B cell (primary cell): ENCODE data around the gene ZFPM1. TPM values are rescaled to one million over a fixed set of nuclear protein-coding genes. Genes with fewer than 3 reads are reported as not detected.

Source experiments
- ATAC-seq: fragments of 200-7000 bp; cut with Tn5 transposase; one replicate; pipeline ENCODE4 v1.10.0; 2021; ENCODE audit warnings: low read depth, mild to moderate bottlenecking, moderate number of reproducible peaks, moderate library complexity
- CTCF ChIA-PET: fragments of 350-600 bp; sonication (Branson Sonifier 250); formaldehyde crosslinking; loops from one replicate; lab custom pipeline; 2021; ENCODE audit warnings: antibody characterized with exemption, inconsistent platforms; lab: Charles Lee
- POLR2A ChIA-PET: fragments of 350-600 bp; sonication (Branson Sonifier 250); formaldehyde crosslinking; loops from one replicate; lab custom pipeline; 2021; ENCODE audit warnings: antibody characterized with exemption; lab: Charles Lee
- DNase-seq: peaks from one replicate; pipeline ENCODE4 v3.0.0; 2013
- H2AFZ ChIP-seq: 2 replicates; pipeline ENCODE4 v1.6.1; 2012; ENCODE audit warnings: mild to moderate bottlenecking, low read depth, low read length; ENCODE audit not compliant: insufficient read depth, poor library complexity, severe bottlenecking
- H3K27ac ChIP-seq, 2 donors: 1 replicate in 1 of 2; 2 replicates in 1 of 2; pipeline ENCODE4 v1.5.1; 2012 to 2013; ENCODE audit warnings: low read length in 2 of 2, mild to moderate bottlenecking in 2 of 2, moderate library complexity in 1 of 2
- H3K27me3 ChIP-seq, 4 experiments: fragments of 200-600 bp in 1 of 4; sonication (generic) in 1 of 4; replicated peaks in 1 of 4; 1 replicate in 2 of 4; 2 replicates in 2 of 4; pipeline versions ENCODE4 v1.6.1 to v1.7.0; 2013 to 2016; ENCODE audit warnings: low read length in 3 of 4, mild to moderate bottlenecking in 2 of 4, mixed read lengths in 1 of 4, moderate library complexity in 1 of 4; ENCODE audit not compliant: insufficient read depth in 4 of 4, control insufficient read depth in 3 of 4; ENCODE audit errors: control extremely low read depth in 1 of 4
- H3K36me3 ChIP-seq, 2 experiments: replicated peaks in 1 of 2; 1 replicate in 1 of 2; 2 replicates in 1 of 2; pipeline versions ENCODE4 v1.6.1 to v1.7.1; 2013; ENCODE audit warnings: low read length in 1 of 2; ENCODE audit not compliant: insufficient read depth in 2 of 2, control insufficient read depth in 1 of 2; ENCODE audit errors: control extremely low read depth in 1 of 2, extremely low read depth in 1 of 2
- H3K4me1 ChIP-seq, 2 donors: fragments of 200-600 bp in 1 of 2; sonication (generic) in 1 of 2; 1 replicate in 1 of 2; 2 replicates in 1 of 2; pipeline versions ENCODE4 v1.5.1 to v1.6.1; 2013 to 2017; ENCODE audit warnings: low read length in 2 of 2; ENCODE audit not compliant: control insufficient read depth in 2 of 2, insufficient read depth in 2 of 2
- H3K4me2 ChIP-seq: replicated peaks from 2 replicates; pipeline ENCODE3; 2012; ENCODE audit warnings: mild to moderate bottlenecking, low read depth, low read length; ENCODE audit not compliant: poor library complexity, severe bottlenecking
- H3K4me3 ChIP-seq, 5 experiments: fragments of 200-600 bp in 1 of 5; sonication (generic) in 1 of 5; 1 replicate in 3 of 5; 2 replicates in 2 of 5; pipeline versions ENCODE4 v1.5.1 to v1.7.0; 2011 to 2016; ENCODE audit warnings: low read length in 4 of 5, mild to moderate bottlenecking in 4 of 5, low read depth in 2 of 5, control low read depth in 1 of 5, moderate library complexity in 1 of 5; ENCODE audit not compliant: insufficient read depth in 1 of 5; ENCODE audit errors: control extremely low read depth in 1 of 5, extremely low read depth in 1 of 5
- H3K79me2 ChIP-seq: fragments of 200-600 bp; sonication (generic); one replicate; pipeline ENCODE4 v1.6.0; 2016; ENCODE audit warnings: low read length; ENCODE audit not compliant: control insufficient read depth, insufficient read depth
- H3K9ac ChIP-seq: fragments of 200-600 bp; sonication (generic); 2 replicates; pipeline ENCODE4 v1.6.1; 2017; ENCODE audit warnings: mild to moderate bottlenecking, low read length, moderate library complexity
- H3K9me3 ChIP-seq, 3 donors: one replicate each; pipeline versions ENCODE4 v1.6.1 to v1.7.1; 2013; ENCODE audit warnings: low read length in 2 of 3; ENCODE audit not compliant: control insufficient read depth in 2 of 3, insufficient read depth in 1 of 3; ENCODE audit errors: control extremely low read depth in 1 of 3
- H4K20me1 ChIP-seq: 2 replicates; pipeline ENCODE4 v1.6.0; 2012; ENCODE audit warnings: mild to moderate bottlenecking, low read length; ENCODE audit not compliant: insufficient read depth, control insufficient read depth, poor library complexity, severe bottlenecking
- H3K27ac Mint-ChIP-seq: one replicate; pipeline ENCODE4 v1.8.0; 2021; ENCODE audit warnings: mixed read lengths
- H3K27me3 Mint-ChIP-seq: one replicate; pipeline ENCODE4 v1.8.0; 2021; ENCODE audit warnings: mixed read lengths
- H3K4me1 Mint-ChIP-seq: one replicate; pipeline ENCODE4 v1.8.0; 2021; ENCODE audit warnings: mixed read lengths
- H3K4me3 Mint-ChIP-seq: one replicate; pipeline ENCODE4 v1.8.0; 2021; ENCODE audit warnings: mixed read lengths
- H3K9me3 Mint-ChIP-seq: one replicate; pipeline ENCODE4 v1.8.0; 2022; ENCODE audit warnings: mixed read lengths; ENCODE audit not compliant: insufficient read depth
- CTCF ChIP-seq: fragments of 200-600 bp; IDR thresholded peaks from one replicate; pipeline ENCODE4 v1.8.0; 2022; ENCODE audit warnings: antibody characterized with exemption, mild to moderate bottlenecking
- EZH2 ChIP-seq: IDR thresholded peaks from 2 replicates; pipeline ENCODE4 v1.6.1; 2012; ENCODE audit warnings: borderline replicate concordance, low read depth, mild to moderate bottlenecking, moderate library complexity, low read length; ENCODE audit not compliant: insufficient read depth, poor library complexity, severe bottlenecking
- WGBS: methylation state at CpG from one replicate; pipeline ENCODE4 v1.1.5; 2013; ENCODE audit warnings: missing lambda C conversion rate; ENCODE audit not compliant: insufficient coverage; 5-methylcytosine and 5-hydroxymethylcytosine counted together
- intact Hi-C: fragments of 100-400 bp; cut with micrococcal nuclease; formaldehyde crosslinking; loops from one replicate; pipeline ENCODE4 v1.10.0; 2022
- polyA plus RNA-seq: library from polyadenylated mRNA; depleted of rRNA; stranded (reverse); fragments of >200 nt; gene quantifications from 2 replicates; pipeline ENCODE4 v1.2.3, GENCODE V29; 2012
- total RNA-seq, 2 donors: library from RNA; stranded (reverse); fragments of 120-200 nt in 1 of 2; gene quantifications; 1 replicate in 1 of 2; 2 replicates in 1 of 2; pipeline versions ENCODE4 v1.2.3 to v1.2.4, GENCODE V29; 2013 to 2022

Gene ZFPM1
- total and polyA plus RNA-seq, 2 donors (not counting 1 experiment from before 2014, with no cell fraction given), result 4.3 to 34.6 TPM

- H3K9ac ChIP-seq, result peak within 1 kb of the TSS; percentile 81
- CTCF ChIA-PET, result interaction anchor here (0.6 to 2.4 kb wide), 12 partner anchors 7 to 1294 kb away, joined by 3 to 9 read pairs (median 4); partner anchors contain the start of genes IL17C and KLHDC4
- H3K9me3 Mint-ChIP-seq, result no peaks in the 10 kb centered on the region
- intact Hi-C loops, result loop anchor here (1.0 to 5.0 kb wide), 5 partner anchors 36 to 803 kb away; partner anchors contain the start of genes KLHDC4 and ZFPM1
- H3K4me1 ChIP-seq, result peaks cover 17 to 18% of the 10 kb centered on the region in 2 donors
- H3K27me3 ChIP-seq, result no peaks in the 10 kb centered on the region
- H3K4me1 Mint-ChIP-seq, result peaks cover 25% of the 10 kb centered on the region
- no peaks in the 10 kb centered on the region for H3K27me3 Mint-ChIP-seq
- H3K27ac ChIP-seq, result peak within 1 kb of the TSS; percentile 52 to 87
- peaks cover 45% of the 10 kb centered on the region for H3K79me2 ChIP-seq
- H3K4me2 ChIP-seq, result peak within 1 kb of the TSS; percentile 92
- H4K20me1 ChIP-seq, result peaks cover 45% of the 10 kb centered on the region
- H3K4me3 Mint-ChIP-seq, result peak within 1 kb of the TSS; percentile 90
- DNase-seq, result peak; percentile 99
- POLR2A ChIA-PET, result interaction anchor here (0.5 to 1.7 kb wide), 12 partner anchors 9 to 1063 kb away, joined by 3 to 7 read pairs (median 3); partner anchors contain the start of gene KLHDC4
- H3K9me3 ChIP-seq, result no peaks in the 10 kb centered on the region
- under 1% methylated on average over 89 of the region's 90 CpGs for WGBS
- peaks cover 0 to under 1% of the 10 kb centered on the region in 2 experiments for H3K36me3 ChIP-seq
- TF ChIP-seq CTCF (no peak), EZH2 (no peak)
- peak; percentile 93 for ATAC-seq
- peak within 1 kb of the TSS; percentile 91 for H3K27ac Mint-ChIP-seq
- H2AFZ ChIP-seq, result peak within 1 kb of the TSS; percentile 84
- peak within 1 kb of the TSS; percentile 55 to 76 (median 73) for H3K4me3 ChIP-seq
Measured at GRCh38 chr16:88569985-88570690, 117.1 kb downstream of the ZFPM1 start, which contains the start of gene ZC3H18. Gene ZC3H18, plus strand, starts transcription at chr16:88570403. Its CDS starts 6,721 bp downstream, at chr16:88577124.
